Measurements from ENCODE around the gene ZNF785.

DNA sequence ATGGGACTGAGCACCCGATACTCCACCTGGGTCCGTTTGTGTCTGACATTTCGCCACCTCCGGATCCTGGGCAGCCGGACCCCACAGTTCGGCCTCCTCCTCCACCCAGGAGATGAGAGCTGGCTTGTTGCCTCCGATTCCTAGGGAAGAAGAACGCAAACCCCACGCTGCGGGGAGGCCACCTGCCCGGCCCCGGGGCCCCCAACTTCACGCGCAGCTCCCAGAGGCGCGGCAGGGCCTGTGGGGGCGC lies 27.9 kb downstream of the ZNF785 start:
- TF ChIP-seq, protein P1, sequence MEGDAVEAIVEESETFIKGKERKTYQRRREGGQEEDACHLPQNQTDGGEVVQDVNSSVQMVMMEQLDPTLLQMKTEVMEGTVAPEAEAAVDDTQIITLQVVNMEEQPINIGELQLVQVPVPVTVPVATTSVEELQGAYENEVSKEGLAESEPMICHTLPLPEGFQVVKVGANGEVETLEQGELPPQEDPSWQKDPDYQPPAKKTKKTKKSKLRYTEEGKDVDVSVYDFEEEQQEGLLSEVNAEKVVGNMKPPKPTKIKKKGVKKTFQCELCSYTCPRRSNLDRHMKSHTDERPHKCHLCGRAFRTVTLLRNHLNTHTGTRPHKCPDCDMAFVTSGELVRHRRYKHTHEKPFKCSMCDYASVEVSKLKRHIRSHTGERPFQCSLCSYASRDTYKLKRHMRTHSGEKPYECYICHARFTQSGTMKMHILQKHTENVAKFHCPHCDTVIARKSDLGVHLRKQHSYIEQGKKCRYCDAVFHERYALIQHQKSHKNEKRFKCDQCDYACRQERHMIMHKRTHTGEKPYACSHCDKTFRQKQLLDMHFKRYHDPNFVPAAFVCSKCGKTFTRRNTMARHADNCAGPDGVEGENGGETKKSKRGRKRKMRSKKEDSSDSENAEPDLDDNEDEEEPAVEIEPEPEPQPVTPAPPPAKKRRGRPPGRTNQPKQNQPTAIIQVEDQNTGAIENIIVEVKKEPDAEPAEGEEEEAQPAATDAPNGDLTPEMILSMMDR (IDR thresholded peaks at IDR 0.05; ENCODE audit: low read depth, low read length), result no peak
- no peak for TF ChIP-seq POLR2A (IDR thresholded peaks at IDR 0.05; ENCODE audit: extremely low read depth, insufficient read length)
- TF ChIP-seq MYC (IDR thresholded peaks at IDR 0.05; ENCODE audit: low read depth, low read length), result no peak

Measured in NB4 (cell line).